Rectal smooth muscle tissue (tissue), 1 donor: ENCODE results near the gene GPR157.
"Not testable (repeated sequence)": the region's sequence is repeated elsewhere in the genome, so short reads cannot be mapped to it uniquely, and the experiment has no call there.

ENCODE experiments used
- H3K27ac ChIP-seq: one replicate; pipeline ENCODE4 v1.7.0; 2013; ENCODE audit warnings: low read depth, low read length, inconsistent platforms
- H3K27me3 ChIP-seq: one replicate; pipeline ENCODE4 v1.7.0; 2013; ENCODE audit warnings: low read length; ENCODE audit not compliant: control insufficient read depth, insufficient read depth
- H3K36me3 ChIP-seq: one replicate; pipeline ENCODE4 v1.7.0; 2013; ENCODE audit warnings: low read length; ENCODE audit not compliant: control insufficient read depth, insufficient read depth
- H3K4me1 ChIP-seq: one replicate; pipeline ENCODE4 v1.7.0; 2013; ENCODE audit warnings: low read length; ENCODE audit not compliant: control insufficient read depth, insufficient read depth
- H3K4me3 ChIP-seq: one replicate; pipeline ENCODE4 v1.7.0; 2013; ENCODE audit warnings: low read length
- H3K9ac ChIP-seq: one replicate; pipeline ENCODE4 v1.7.0; 2013; ENCODE audit warnings: low read length

Gene GPR157

GRCh38 chr1:9107136-9107535 is 21.8 kb downstream of the GPR157 start:
- H3K9ac ChIP-seq = no peak overlapping the region
- H3K27ac ChIP-seq = no peak overlapping the region
- H3K27me3 ChIP-seq = no peaks in the 10 kb centered on the region
- no peak overlapping the region for H3K4me3 ChIP-seq
- no peaks in the 10 kb centered on the region for H3K36me3 ChIP-seq
- H3K4me1 ChIP-seq = no peaks in the 10 kb centered on the region

GRCh38 chr1:9106286-9106685 is 22.6 kb downstream of the GPR157 start:
- no peak overlapping the region for H3K27ac ChIP-seq
- H3K27me3 ChIP-seq = no peaks in the 10 kb centered on the region
- H3K9ac ChIP-seq = no peak overlapping the region
- H3K36me3 ChIP-seq = no peaks in the 10 kb centered on the region
- no peak overlapping the region for H3K4me3 ChIP-seq
- H3K4me1 ChIP-seq = no peaks in the 10 kb centered on the region

- Histone ChIP-seq H3K36me3 (no peaks in the 10 kb centered on the region), H3K4me3 (no peak overlapping the region), H3K9ac (no peak overlapping the region), H3K27ac (no peak overlapping the region), H3K27me3 (no peaks in the 10 kb centered on the region), H3K4me1 (no peaks in the 10 kb centered on the region)
Observed at GRCh38 chr1:9105336-9105867, 23.5 kb downstream of the GPR157 start.

- H3K4me3 ChIP-seq = no peak overlapping the region
- no peaks in the 10 kb centered on the region for H3K36me3 ChIP-seq
- H3K9ac ChIP-seq = no peak overlapping the region
- no peaks in the 10 kb centered on the region for H3K4me1 ChIP-seq
- no peak overlapping the region for H3K27ac ChIP-seq
- no peaks in the 10 kb centered on the region for H3K27me3 ChIP-seq
Observed at GRCh38 chr1:9101510-9102146, 27.3 kb downstream of the GPR157 start.

GRCh38 chr1:9100471-9101043 is 28.3 kb downstream of the GPR157 start:
- H3K27ac ChIP-seq = no peak overlapping the region

GRCh38 chr1:9099555-9099954 is 29.3 kb downstream of the GPR157 start:
- H3K9ac ChIP-seq = no peak overlapping the region
- no peaks in the 10 kb centered on the region for H3K27me3 ChIP-seq
- no peaks in the 10 kb centered on the region for H3K4me1 ChIP-seq
- H3K36me3 ChIP-seq = no peaks in the 10 kb centered on the region
- H3K27ac ChIP-seq = no peak overlapping the region
- no peak overlapping the region for H3K4me3 ChIP-seq

More at GRCh38 chr1:9100471-9101043, 28.3 kb downstream of the GPR157 start:
- Histone ChIP-seq H3K4me1 (no peaks in the 10 kb centered on the region), H3K9ac (no peak overlapping the region), H3K27me3 (no peaks in the 10 kb centered on the region), H3K4me3 (no peak overlapping the region), H3K36me3 (no peaks in the 10 kb centered on the region)

GRCh38 chr1:9097947-9098705 is 30.8 kb downstream of the GPR157 start:
- H3K36me3 ChIP-seq = no peaks in the 10 kb centered on the region
- H3K4me1 ChIP-seq = no peaks in the 10 kb centered on the region
- no peaks in the 10 kb centered on the region for H3K27me3 ChIP-seq
- H3K4me3 ChIP-seq = no peak overlapping the region
- no peak overlapping the region for H3K27ac ChIP-seq
- no peak overlapping the region for H3K9ac ChIP-seq

- H3K36me3 ChIP-seq = no peaks in the 10 kb centered on the region
- H3K4me3 ChIP-seq = no peak overlapping the region
- no peaks in the 10 kb centered on the region for H3K4me1 ChIP-seq
- H3K27me3 ChIP-seq = no peaks in the 10 kb centered on the region
- H3K27ac ChIP-seq = no peak overlapping the region
- no peak overlapping the region for H3K9ac ChIP-seq
Observed at GRCh38 chr1:9095818-9096217, 33.1 kb downstream of the GPR157 start.

- H3K4me1 ChIP-seq, H3K27ac ChIP-seq, H3K27me3 ChIP-seq, H3K36me3 ChIP-seq, H3K9ac ChIP-seq, H3K4me3 ChIP-seq: not testable (repeated sequence)
Observed at GRCh38 chr1:9093996-9094595, 34.8 kb downstream of the GPR157 start.

GRCh38 chr1:9093581-9093980 is 35.3 kb downstream of the GPR157 start:
- Histone ChIP-seq H3K4me1 (no peaks in the 10 kb centered on the region), H3K27me3 (no peaks in the 10 kb centered on the region), H3K27ac (no peak overlapping the region), H3K4me3 (no peak overlapping the region), H3K9ac (no peak overlapping the region), H3K36me3 (no peaks in the 10 kb centered on the region)

GRCh38 chr1:9093091-9093490 is 35.8 kb downstream of the GPR157 start:
- H3K27ac ChIP-seq = no peak overlapping the region

GRCh38 chr1:9088807-9089206 is 40.1 kb downstream of the GPR157 start:
- no peaks in the 10 kb centered on the region for H3K27me3 ChIP-seq
- H3K4me3 ChIP-seq = no peak overlapping the region
- no peak overlapping the region for H3K27ac ChIP-seq
- H3K9ac ChIP-seq = no peak overlapping the region
- H3K36me3 ChIP-seq = no peaks in the 10 kb centered on the region
- H3K4me1 ChIP-seq = peaks cover 4% of the 10 kb centered on the region

More at GRCh38 chr1:9093091-9093490, 35.8 kb downstream of the GPR157 start:
- Histone ChIP-seq H3K27me3 (no peaks in the 10 kb centered on the region), H3K4me3 (no peak overlapping the region), H3K4me1 (no peaks in the 10 kb centered on the region), H3K36me3 (no peaks in the 10 kb centered on the region), H3K9ac (no peak overlapping the region)
